ENCODE measurements around the gene MED1. TPM values are rescaled to one million over a fixed set of nuclear protein-coding genes. Genes with fewer than 3 reads are reported as not detected.

The MED1 gene
- total and polyA plus RNA-seq, 5 donors, result 8.9 to 25.8 (median 21.5) TPM

DNA sequence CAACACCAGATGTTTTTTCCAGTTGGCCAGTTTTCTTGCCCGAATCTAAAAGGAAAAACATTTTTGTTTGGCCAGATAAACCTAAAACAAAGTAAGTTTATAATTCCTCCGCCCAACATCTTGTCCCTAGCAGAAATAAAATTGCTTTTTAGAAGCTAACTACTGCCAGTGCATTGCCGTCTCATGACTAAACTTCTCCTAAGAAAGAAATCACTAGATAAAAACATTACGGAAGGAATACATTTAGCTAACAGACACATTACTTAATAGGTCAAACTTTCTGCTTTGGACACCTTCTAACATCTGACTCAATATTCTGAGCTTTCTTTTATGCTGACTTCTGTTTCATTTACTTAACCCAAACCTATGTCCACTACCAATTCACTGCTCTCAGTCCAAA lies 85.8 kb downstream of the MED1 start:
- intact Hi-C loops (cut with DNase I), result no loop called here
- H3K27ac ChIP-seq (ENCODE audit: low read length), result no peak overlapping the region
- H3K27me3 ChIP-seq (ENCODE audit: control insufficient read depth, insufficient read depth), result no peaks in the 10 kb centered on the region
- DNase-seq (no peak), ATAC-seq (peak; percentile 67 to 76)
- peaks cover 3% of the 10 kb centered on the region for H3K4me1 ChIP-seq (ENCODE audit: control insufficient read depth, insufficient read depth, low read length)
- WGBS, result 40% methylated on average over 4 of the region's 4 CpGs
- peak overlapping the region; percentile 28 for H3K4me3 ChIP-seq (ENCODE audit: low read length)
- no peaks in the 10 kb centered on the region for H3K9me3 ChIP-seq (ENCODE audit: control insufficient read depth, low read length)

DNA sequence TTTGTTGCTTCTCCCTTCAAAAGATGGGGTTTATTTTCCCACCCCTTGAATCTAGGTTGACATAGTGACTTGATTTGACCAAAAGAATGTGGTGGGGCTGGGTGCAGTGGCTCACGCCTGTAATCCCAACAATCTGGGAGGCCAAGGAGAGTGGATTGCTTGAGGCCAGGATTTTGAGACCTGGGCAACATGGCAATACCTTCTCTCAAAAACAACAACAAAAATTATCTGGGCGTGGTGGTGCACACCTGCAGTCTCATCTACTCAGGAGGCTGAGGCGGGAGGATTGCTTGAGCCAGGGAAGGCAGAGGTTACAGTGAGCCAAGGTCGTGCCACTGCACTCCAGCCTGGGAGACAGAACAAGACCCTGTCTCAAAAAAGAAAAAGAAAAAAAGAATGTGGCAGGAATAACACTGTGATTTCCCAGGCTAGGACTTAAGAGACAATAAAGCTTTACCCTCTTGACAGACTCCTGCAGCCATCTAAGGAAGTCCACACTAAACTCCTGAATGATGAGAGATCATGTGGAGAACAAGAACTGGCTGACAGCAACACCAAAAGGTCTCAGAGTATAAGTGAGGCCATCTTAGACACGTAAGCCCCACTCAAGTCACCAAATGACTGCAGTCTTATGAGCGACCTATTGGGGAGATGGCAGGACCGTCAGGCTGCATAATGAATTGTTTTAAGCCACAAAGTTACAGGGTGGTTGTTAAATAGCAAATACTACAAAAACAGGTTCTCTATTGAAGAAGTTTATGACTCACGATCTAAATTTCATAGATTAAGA lies 86.6 kb downstream of the MED1 start:
- ATAC-seq (peak; percentile 29 to 55), DNase-seq (no peak)
- no peaks in the 10 kb centered on the region for H3K9me3 ChIP-seq (ENCODE audit: control insufficient read depth, low read length)
- WGBS, result 75% methylated on average over 8 of the region's 8 CpGs
- no peak overlapping the region for H3K4me3 ChIP-seq (ENCODE audit: low read length)
- H3K4me1 ChIP-seq (ENCODE audit: control insufficient read depth, insufficient read depth, low read length), result peaks cover 3% of the 10 kb centered on the region
- no peaks in the 10 kb centered on the region for H3K27me3 ChIP-seq (ENCODE audit: control insufficient read depth, insufficient read depth)
- H3K27ac ChIP-seq (ENCODE audit: low read length), result peak overlapping the region; percentile 51
- intact Hi-C loops (cut with DNase I), result no loop called here

DNA sequence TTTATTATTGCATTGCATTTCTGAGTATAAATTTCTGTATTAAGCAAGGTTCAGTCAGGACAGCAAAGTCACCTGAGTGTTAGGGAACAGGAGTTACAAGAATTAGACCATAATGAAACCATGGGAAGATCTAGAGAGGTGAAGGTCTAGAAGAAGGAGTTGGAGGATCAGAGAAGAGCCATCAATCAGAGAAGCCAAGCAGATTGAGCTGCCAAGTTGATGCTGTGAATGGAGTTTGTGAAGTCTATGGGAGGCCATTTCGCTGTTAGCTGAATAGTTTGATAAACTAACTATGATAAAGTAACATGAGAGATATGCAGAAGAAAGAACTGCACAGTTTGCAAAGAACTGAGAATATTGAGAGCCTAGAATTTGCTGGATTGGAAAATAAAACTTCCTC lies 90.0 kb downstream of the MED1 start:
- Histone ChIP-seq H3K27me3 (ENCODE audit: control insufficient read depth, insufficient read depth) (no peaks in the 10 kb centered on the region), H3K4me1 (ENCODE audit: control insufficient read depth, insufficient read depth, low read length) (peaks cover 3% of the 10 kb centered on the region), H3K27ac (ENCODE audit: low read length) (no peak overlapping the region), H3K9me3 (ENCODE audit: control insufficient read depth, low read length) (no peaks in the 10 kb centered on the region), H3K4me3 (ENCODE audit: low read length) (no peak overlapping the region)
- DNase-seq (no peak), ATAC-seq (no peak)
- intact Hi-C loops (cut with DNase I), result no loop called here
- 52% methylated on average over 1 of the region's 1 CpG for WGBS

DNA sequence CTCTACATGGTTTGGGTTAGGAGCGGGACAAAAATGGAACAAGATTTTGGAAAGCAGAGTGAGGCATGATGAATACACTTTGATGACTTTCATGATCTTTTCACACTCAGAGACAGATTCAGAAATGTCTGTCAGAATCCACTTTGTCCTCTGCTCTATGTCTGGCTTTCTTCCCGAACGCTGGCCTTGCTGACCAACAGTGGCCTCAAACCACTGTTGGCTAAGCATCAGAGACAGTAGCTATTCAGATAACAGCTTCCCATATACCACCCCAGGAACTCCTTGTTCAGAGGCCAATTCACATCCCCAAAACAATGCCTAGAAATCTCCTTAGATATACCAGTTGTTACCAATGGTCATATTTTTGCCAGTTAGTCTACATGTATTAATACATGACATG lies 90.5 kb downstream of the MED1 start:
- DNase-seq (no peak), ATAC-seq (peak; percentile 61 to 65)
- WGBS, result 41% methylated on average over 3 of the region's 3 CpGs
- peaks cover 3% of the 10 kb centered on the region for H3K4me1 ChIP-seq (ENCODE audit: control insufficient read depth, insufficient read depth, low read length)
- H3K9me3 ChIP-seq (ENCODE audit: control insufficient read depth, low read length), result no peaks in the 10 kb centered on the region
- no peak overlapping the region for H3K27ac ChIP-seq (ENCODE audit: low read length)
- H3K27me3 ChIP-seq (ENCODE audit: control insufficient read depth, insufficient read depth), result no peaks in the 10 kb centered on the region
- H3K4me3 ChIP-seq (ENCODE audit: low read length), result no peak overlapping the region
- intact Hi-C loops (cut with DNase I), result no loop called here

DNA sequence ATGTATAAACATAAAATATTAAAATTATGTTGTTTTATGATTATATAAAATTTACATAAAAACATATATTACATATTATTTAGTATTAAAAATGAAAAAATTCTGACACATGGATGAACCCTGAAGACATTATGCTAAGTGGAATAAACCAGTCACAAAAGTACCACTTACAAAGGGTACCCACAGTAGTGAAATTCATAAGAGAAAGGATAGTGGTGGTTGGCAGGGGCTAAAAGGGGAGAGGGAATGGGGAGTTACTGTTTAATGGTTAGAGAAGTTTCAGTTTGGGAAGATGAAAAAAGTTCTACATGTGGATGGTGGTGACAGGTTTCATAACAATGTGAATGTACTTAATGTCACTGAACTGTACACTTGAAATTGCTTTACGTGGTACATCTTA lies 91.1 kb downstream of the MED1 start:
- DNase-seq (no peak), ATAC-seq (no peak)
- no peaks in the 10 kb centered on the region for H3K27me3 ChIP-seq (ENCODE audit: control insufficient read depth, insufficient read depth)
- no peaks in the 10 kb centered on the region for H3K9me3 ChIP-seq (ENCODE audit: control insufficient read depth, low read length)
- WGBS, result 57% methylated on average over 1 of the region's 1 CpG
- intact Hi-C loops (cut with DNase I), result no loop called here
- no peak overlapping the region for H3K4me3 ChIP-seq (ENCODE audit: low read length)
- peaks cover 3% of the 10 kb centered on the region for H3K4me1 ChIP-seq (ENCODE audit: control insufficient read depth, insufficient read depth, low read length)
- H3K27ac ChIP-seq (ENCODE audit: low read length), result no peak overlapping the region

DNA sequence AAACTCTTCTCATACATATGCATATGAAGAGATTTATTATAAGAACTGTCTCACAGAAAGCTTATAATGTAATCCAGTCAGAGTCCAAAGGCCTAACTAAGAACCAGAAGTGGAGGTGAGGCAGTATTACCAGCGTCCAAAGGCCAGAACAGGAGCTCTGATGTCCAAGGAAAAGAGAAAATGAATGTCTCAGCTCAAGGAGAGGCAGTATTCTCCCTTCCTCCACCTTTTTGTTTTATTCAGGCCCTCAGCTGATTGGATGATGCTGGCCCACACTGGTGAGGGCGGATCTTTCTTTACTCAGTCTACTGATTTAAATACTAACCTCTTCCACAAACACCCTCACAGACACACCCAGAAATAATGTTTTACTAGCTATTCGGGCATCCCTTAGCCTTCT lies 93.1 kb downstream of the MED1 start:
- no peak for ATAC-seq
- H3K27ac ChIP-seq (ENCODE audit: low read length), result no peak overlapping the region

DNA sequence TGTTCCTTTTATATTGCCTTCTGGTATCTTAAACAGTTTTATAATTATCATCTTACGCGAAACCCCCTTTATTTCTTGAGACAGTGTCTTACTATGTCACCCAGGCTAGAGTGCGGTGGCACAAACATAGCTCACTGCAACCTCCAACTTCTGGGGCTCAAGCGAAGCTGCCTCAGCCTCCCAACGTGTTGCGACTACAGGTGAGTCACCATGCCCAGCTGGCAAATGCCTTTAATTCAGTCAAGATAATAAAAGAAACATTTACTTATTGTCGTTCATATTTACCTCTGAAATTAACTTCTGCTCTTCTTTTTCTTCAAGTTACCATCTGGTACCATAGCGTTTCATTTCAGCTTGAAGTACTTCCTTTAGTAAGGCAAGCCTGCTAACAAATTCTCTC lies 93.6 kb downstream of the MED1 start:
- Histone ChIP-seq H3K4me1 (ENCODE audit: control insufficient read depth, insufficient read depth, low read length) (no peaks in the 10 kb centered on the region), H3K9me3 (ENCODE audit: control insufficient read depth, low read length) (no peaks in the 10 kb centered on the region), H3K27me3 (ENCODE audit: control insufficient read depth, insufficient read depth) (no peaks in the 10 kb centered on the region), H3K4me3 (ENCODE audit: low read length) (no peak overlapping the region), H3K27ac (ENCODE audit: low read length) (no peak overlapping the region)
- DNase-seq (no peak), ATAC-seq (no peak)
- intact Hi-C loops (cut with DNase I), result no loop called here
- 92% methylated on average over 8 of the region's 8 CpGs for WGBS

More for the DNA sequence above, 93.1 kb downstream of the MED1 start:
- WGBS, result 90% methylated on average over 3 of the region's 3 CpGs
- DNase-seq, result no peak
- no peaks in the 10 kb centered on the region for H3K9me3 ChIP-seq (ENCODE audit: control insufficient read depth, low read length)
- no peak overlapping the region for H3K4me3 ChIP-seq (ENCODE audit: low read length)
- no peaks in the 10 kb centered on the region for H3K27me3 ChIP-seq (ENCODE audit: control insufficient read depth, insufficient read depth)
- intact Hi-C loops (cut with DNase I), result no loop called here
- H3K4me1 ChIP-seq (ENCODE audit: control insufficient read depth, insufficient read depth, low read length), result no peaks in the 10 kb centered on the region

Other genes starting within 250 kb of the MED1 start
- gene STAC2, start 225.3 kb downstream of the MED1 start, total RNA-seq, result 1 to 10 TPM; 2.5 to 3.7 (median 3.1) TPM
- gene STAC2, start 225.3 kb downstream of the MED1 start, polyA plus RNA-seq, result 6.9 TPM
- 10 to 100 TPM in 2 of 4 donors, 1 to 10 TPM in 2; 8.6 to 12.4 (median 10.7) TPM for gene FBXL20, start 49.6 kb downstream of the MED1 start, total RNA-seq
- 4.0 TPM for gene FBXL20, start 49.6 kb downstream of the MED1 start, polyA plus RNA-seq
- gene CDK12, start 10.2 kb upstream of the MED1 start, total RNA-seq, result 10 to 100 TPM; 24.9 to 27.9 (median 25.9) TPM
- 8.2 TPM for gene CDK12, start 10.2 kb upstream of the MED1 start, polyA plus RNA-seq
- not detected for gene NEUROD2, start 156.7 kb upstream of the MED1 start, total RNA-seq
- gene NEUROD2, start 156.7 kb upstream of the MED1 start, polyA plus RNA-seq, result not detected
- gene PPP1R1B, start 175.7 kb upstream of the MED1 start, total RNA-seq, result 1 to 10 TPM; 2.0 to 6.6 (median 2.4) TPM
- 4.4 TPM for gene PPP1R1B, start 175.7 kb upstream of the MED1 start, polyA plus RNA-seq
- 10 to 100 TPM; 19.2 to 26.2 (median 22.9) TPM for gene STARD3, start 185.9 kb upstream of the MED1 start, total RNA-seq
- gene STARD3, start 185.9 kb upstream of the MED1 start, polyA plus RNA-seq, result 22.7 TPM
- 1,000 to 10,000 TPM; 2,357 to 4,356 (median 2,957) TPM for gene TCAP, start 214.1 kb upstream of the MED1 start, total RNA-seq
- 4,928 TPM for gene TCAP, start 214.1 kb upstream of the MED1 start, polyA plus RNA-seq
- gene PNMT, start 217.2 kb upstream of the MED1 start, total RNA-seq, result 10 to 100 TPM; 18.1 to 39.6 (median 21.3) TPM
- gene PNMT, start 217.2 kb upstream of the MED1 start, polyA plus RNA-seq, result 32.7 TPM
- 10 to 100 TPM; 12.9 to 24.0 (median 15.2) TPM for gene PGAP3, start 236.8 kb upstream of the MED1 start, total RNA-seq
- gene PGAP3, start 236.8 kb upstream of the MED1 start, polyA plus RNA-seq, result 13.6 TPM
- 100 to 1,000 TPM in 3 of 4 donors, 10 to 100 TPM in 1; 99.2 to 178 (median 114) TPM for gene ERBB2, start 248.8 kb upstream of the MED1 start, total RNA-seq
- 56.4 TPM for gene ERBB2, start 248.8 kb upstream of the MED1 start, polyA plus RNA-seq

Data from right cardiac atrium (tissue), 5 donors.